GM21381 (cell line): ENCODE results near the gene POLR1B.

Experiments
- ATAC-seq: cut with Tn5 transposase; IDR thresholded peaks from one replicate; pipeline ENCODE4 v1.9.1; 2021; ENCODE audit warnings: mild to moderate bottlenecking, moderate library complexity; ENCODE audit not compliant: unreplicated experiment

POLR1B gene

DNA sequence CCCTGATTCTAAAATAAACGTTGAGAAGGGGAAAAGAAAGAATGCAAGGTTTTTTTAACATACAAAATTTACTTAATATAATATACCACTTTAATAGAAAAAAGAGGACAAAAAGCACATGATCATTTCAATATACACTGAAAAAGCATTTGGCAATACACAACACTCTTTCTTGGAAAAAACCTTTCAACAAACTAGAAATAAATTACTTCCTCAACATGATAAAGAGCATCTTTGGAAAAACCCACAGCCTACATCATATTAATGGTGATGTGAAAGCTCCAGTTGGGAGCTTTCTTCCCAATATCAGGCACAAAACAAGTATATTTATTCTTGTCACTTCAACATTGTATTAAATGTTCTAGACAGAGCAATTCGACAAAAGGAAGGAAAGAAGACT is 3.0 kb upstream of the POLR1B start:
- no peak for ATAC-seq

DNA sequence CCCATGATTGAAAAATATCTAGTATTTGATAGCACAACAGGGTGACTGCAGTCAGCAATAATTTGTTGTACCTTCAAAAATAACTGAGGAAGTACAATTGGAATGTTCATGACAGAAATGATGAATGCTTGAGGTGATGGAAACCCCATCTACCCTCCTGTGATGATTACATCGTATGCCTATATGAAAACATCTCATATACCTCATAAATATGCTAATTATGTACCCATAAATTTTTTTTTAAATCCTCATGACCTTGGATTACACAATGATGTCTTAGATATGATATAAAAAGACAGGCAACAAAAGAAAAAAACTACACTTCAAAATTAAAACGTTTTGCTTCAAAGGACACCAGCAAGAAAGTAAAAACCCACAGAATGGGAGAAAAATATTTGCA is 1.4 kb upstream of the POLR1B start:
- ATAC-seq: no peak

DNA sequence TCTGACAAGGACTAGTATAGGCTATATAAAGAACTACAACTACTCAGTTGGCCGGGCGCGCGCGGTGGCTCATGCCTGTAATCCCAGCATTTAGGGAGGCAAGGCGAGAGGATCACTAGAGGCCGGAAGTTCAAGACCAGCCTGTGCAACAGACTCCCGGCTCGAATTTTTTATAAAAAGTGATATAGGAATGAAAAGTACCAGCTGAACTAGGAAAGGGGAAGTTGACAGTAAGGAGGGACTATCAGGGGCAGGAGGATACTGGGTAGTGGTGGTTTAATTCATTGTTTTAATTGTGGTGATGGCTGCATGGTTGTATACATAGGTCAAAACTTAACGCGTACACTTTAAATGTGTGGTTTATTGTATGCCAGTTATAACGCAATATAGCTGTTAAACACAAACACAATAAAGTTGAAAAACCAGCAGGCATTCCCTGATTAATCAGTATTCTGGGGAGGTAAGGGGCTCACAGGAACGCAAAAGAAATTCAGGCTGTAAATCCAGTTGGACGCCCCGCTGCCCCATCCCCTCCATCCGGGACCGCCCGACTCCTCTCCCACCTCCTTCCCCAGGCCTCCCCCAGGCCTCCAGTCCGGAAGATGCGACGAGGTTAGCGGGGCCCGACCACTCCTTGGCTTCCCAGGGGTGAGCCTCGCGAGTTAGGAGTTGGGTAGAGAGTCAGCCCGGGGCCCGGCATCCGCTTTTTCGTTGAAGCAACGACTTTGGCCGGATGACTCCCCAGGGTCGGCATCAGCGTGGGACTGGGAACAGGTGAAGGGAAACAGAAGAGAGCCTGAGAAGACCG is 746 bp upstream of the POLR1B start:
- peak; percentile 49 for ATAC-seq

DNA sequence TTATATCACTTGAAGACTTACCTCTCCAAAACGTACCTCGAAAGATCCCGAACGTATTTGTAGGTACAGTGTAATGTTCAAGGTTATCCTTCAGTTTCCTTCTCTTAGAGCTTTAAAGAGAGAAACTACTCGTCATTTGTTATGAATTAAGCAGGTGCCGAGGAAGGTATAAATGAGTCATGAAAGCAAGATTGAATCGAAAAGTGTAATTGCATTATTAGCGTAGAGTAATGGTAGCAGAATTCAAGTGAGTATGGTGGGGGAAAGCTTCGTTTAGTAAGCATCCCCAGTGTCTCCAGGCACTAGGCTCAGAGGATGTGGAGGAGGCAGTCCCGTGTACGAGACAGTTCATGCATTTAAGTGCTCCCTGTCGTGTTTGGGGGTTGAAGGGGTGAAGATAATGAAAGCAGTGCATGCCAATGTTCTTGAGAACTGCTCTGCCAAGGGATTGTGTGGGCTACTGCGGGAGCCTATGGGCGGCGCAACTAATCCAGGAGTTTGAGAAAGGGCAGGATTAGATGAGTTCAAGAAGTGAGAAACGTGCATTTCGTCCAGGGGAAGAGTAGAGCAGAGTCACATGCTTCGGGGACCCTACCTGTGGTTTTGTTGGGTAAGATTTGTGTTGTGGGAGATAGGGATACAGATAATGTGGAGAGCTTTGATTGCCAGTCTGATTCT is 858 bp downstream of the POLR1B start:
- ATAC-seq: no peak

GRCh38 chr2:112547333-112547732 is 5.1 kb downstream of the POLR1B start:
- ATAC-seq: no peak

GRCh38 chr2:112548980-112549379 is 6.7 kb downstream of the POLR1B start:
- no peak for ATAC-seq

DNA sequence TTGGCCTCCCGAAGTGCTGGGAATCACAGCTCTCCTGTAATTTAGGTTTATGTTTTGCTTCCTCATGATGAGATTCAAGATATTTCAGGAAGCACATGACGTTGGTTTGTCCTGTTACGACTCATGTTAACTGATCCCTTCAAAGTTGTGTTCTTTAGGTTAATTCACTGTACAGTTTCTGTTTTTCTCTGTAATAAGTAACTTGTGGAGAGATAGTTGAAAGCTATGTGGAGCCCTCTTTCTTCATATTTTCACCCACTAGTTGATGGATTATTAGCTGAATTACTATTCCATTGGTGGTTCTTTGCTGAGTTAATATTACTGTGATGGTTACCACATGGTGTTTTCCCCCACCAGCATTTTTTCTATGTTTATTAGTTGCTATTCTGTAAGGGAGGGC is 23.8 kb downstream of the POLR1B start:
- ATAC-seq: peak; percentile 76

- ATAC-seq: peak; percentile 19
Observed at GRCh38 chr2:112566508-112566907, 24.2 kb downstream of the POLR1B start.

DNA sequence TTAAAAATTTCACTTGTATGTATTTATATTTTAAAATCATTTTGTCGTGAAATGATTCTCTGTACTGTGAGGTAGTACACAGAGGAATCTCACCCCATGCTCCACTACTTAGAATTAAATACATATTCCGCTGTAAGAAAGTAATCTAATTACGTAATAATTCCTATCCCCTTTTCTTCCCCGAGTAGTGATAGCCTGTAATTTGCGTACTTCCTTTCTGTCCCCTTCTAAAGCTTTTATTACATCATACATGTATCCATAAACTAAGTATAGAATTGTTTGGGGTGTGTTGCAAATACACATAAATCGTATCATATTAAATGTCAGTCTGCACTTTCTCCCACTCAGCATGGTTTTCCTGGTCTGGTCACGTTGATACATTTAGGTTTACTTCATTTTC is 29.7 kb downstream of the POLR1B start:
- ATAC-seq: no peak

- no peak for ATAC-seq
Observed at GRCh38 chr2:112577756-112578155, 35.5 kb downstream of the POLR1B start.

DNA sequence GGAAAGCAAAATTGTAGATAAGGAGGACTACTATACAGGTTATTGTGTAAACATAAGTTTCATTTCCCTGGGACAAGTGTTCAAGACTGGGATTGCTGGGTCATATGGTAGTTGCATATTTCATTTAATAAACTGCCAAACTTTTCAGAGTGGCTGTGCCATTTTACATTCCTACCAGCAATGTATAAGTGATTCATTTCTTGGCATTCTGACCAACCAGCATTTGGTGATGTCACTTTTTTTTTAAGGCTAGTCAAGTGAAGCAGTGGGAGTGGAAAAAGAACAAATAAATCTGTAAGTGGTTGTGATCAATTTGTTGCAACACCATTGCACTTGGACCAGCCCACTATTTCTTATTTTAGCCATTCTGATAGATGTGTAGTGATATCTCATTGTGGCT is 37.0 kb downstream of the POLR1B start:
- ATAC-seq: no peak

GRCh38 chr2:112580084-112580483 is 37.8 kb downstream of the POLR1B start:
- no peak for ATAC-seq

DNA sequence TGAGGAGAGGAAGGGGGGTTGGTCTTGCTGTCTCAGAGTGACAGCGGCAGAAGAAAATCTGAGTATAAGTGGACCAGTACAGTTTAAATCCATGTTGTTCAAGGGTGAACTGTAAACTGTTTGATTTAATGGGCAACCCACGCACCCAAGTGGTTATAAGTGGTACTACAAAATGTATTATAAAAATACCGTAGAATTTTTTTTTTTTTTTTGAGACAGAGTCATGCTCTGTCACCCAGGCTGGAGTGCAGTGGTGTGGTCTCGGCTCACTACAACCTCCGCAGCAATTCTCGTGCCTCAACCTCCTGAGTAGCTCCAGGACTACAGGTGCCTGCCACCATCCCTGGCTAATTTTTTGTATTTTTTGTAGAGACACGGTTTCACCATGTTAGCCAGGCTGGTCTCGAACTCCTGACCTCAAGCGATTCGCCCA is 40.1 kb downstream of the POLR1B start:
- ATAC-seq: no peak

GRCh38 chr2:112583497-112584133 is 41.4 kb downstream of the POLR1B start:
- ATAC-seq: no peak

DNA sequence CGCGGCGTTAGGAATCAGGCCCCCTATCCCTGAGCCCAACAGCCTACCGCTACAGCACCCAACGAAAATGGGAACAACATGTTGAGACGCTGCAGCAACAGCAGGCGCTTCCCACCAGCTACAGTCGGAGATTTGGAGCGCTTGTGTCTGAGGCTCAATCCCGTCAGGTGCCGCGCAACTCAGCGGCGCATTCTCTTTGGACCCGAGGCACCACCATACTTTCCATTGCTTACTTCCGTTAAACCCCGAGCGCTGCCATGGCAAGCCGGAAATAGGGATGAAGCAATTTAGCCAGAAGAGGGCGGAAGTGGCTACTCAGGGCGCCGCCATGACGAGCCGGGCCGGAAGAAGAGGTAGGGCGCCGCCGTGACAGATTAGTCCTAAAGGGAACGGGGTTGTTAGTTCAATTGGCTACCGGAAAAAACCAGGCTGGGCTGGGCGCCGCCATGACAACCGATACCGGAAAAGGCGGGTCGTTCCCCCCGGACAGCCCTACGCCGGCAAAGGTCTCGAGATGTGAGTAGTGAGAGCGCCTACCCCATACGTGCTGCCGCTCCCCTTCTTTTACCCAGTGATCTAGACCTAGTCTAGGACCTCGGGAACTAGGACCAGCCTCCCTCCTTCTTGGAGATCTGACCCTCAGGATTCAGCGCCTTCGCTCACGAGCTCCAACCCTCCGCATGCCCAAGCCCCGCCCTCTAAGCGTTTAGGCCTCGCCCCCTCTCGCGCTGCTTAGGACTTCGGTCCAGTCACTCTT is 42.0 kb downstream of the POLR1B start, which contains the start of gene CHCHD5:
Gene CHCHD5, plus strand, starts transcription at position 476 of the 757 bp plus-strand sequence. Its CDS starts 39 bp downstream, at position 515.
- peak; percentile 88 for ATAC-seq

- no peak for ATAC-seq
Observed at GRCh38 chr2:112584891-112585250, 42.6 kb downstream of the POLR1B start.

GRCh38 chr2:112585400-112585799 is 43.1 kb downstream of the POLR1B start:
- ATAC-seq: no peak

GRCh38 chr2:112585873-112586464 is 43.7 kb downstream of the POLR1B start:
- no peak for ATAC-seq

DNA sequence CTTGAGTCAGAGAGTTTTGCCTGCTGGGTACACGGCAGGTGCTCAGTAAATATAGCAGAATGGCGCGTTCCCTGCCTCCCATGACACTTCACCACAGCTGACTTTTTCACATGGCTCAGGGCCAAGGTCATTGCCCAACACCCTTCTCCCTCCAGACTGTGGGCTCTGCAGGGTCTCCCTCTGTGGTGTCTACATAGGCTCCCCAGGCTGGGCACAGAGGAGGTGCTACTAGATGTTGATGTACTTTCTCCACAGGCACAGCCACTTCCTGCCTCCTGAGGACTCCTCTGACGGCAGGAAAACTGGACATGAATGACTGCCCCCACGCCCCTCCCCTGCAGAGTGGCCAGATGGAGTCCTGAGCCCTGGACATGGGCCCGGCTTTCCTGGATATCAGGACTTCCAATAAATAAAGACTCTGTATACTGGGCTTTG is 46.4 kb downstream of the POLR1B start:
- no peak for ATAC-seq

DNA sequence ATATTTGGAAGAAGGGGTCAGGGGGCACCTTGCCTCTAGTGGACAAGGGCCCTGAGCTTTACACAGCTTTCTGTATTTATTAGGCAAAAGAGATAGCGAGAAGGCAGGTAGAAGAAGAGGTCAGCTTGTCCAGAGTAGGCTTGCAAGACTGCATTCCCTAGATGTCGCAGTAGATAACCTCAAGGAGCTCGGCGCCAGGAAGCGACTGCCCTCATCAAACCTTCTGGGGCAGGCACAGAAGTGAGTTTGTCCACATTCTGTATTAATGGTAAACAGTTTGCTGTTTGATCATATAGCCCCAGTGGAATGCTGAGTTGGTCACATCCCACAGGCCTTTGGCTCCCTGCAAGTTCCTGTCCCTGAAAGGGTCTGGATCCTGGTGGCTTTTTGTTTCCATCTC is 49.1 kb downstream of the POLR1B start:
- no peak for ATAC-seq

GRCh38 chr2:112593736-112594135 is 51.5 kb downstream of the POLR1B start:
- no peak for ATAC-seq
